Keratinocyte (primary cell): ENCODE results near the gene STK33. TPM values are rescaled to one million over a fixed set of nuclear protein-coding genes. Genes with fewer than 3 reads are reported as not detected.

ENCODE experiments used
- DNase-seq: peaks from one replicate; pipeline ENCODE4 v3.0.0-alpha.2; 2011; ENCODE audit warnings: low read depth, missing footprints, low spot score
- FAIRE-seq: peaks from 2 replicates; lab custom pipeline; 2011; peaks lifted over from hg19 to GRCh38; lab: Jason Lieb, UNC
- H2AFZ ChIP-seq: 2 replicates; pipeline ENCODE4 v1.6.0; 2012; ENCODE audit warnings: low read length, control low read depth, inconsistent platforms; ENCODE audit not compliant: control insufficient read depth
- H3K27ac ChIP-seq: 2 replicates; pipeline ENCODE4 v1.5.1; 2011; ENCODE audit warnings: low read length; ENCODE audit not compliant: control insufficient read depth, insufficient read depth
- H3K27me3 ChIP-seq: 3 replicates; pipeline ENCODE4 v1.6.0; 2011; ENCODE audit warnings: low read length; ENCODE audit not compliant: control insufficient read depth, insufficient read depth; ENCODE audit errors: extremely low read depth
- H3K36me3 ChIP-seq, 2 experiments: 2 replicates in 1 of 2; 3 replicates in 1 of 2; pipeline ENCODE4 v1.5.1; 2011; ENCODE audit warnings: low read length in 2 of 2, mild to moderate bottlenecking in 1 of 2; ENCODE audit not compliant: control insufficient read depth in 2 of 2, insufficient read depth in 2 of 2; ENCODE audit errors: extremely low read depth in 1 of 2
- H3K4me1 ChIP-seq: 3 replicates; pipeline ENCODE4 v1.5.1; 2011; ENCODE audit warnings: low read length; ENCODE audit not compliant: control insufficient read depth, insufficient read depth; ENCODE audit errors: extremely low read depth
- H3K4me2 ChIP-seq: 3 replicates; pipeline ENCODE4 v1.6.0; 2011; ENCODE audit warnings: low read depth, low read length; ENCODE audit not compliant: control insufficient read depth, insufficient read depth; ENCODE audit errors: extremely low read depth
- H3K4me3 ChIP-seq, 3 experiments: fragments of 200-600 bp in 1 of 3; sonication (generic) in 1 of 3; 2 replicates in 2 of 3; 3 replicates in 1 of 3; pipeline ENCODE4 v1.5.1; 2011 to 2016; ENCODE audit warnings: low read length in 3 of 3, mild to moderate bottlenecking in 3 of 3, control low read depth in 2 of 3, inconsistent platforms in 1 of 3, low read depth in 1 of 3, mixed read lengths in 1 of 3, mixed run types in 1 of 3, moderate library complexity in 1 of 3; ENCODE audit not compliant: control insufficient read depth in 2 of 3, insufficient read depth in 2 of 3; ENCODE audit errors: extremely low read depth in 1 of 3
- H3K79me2 ChIP-seq: 2 replicates; pipeline ENCODE4 v1.6.0; 2012; ENCODE audit warnings: low read length; ENCODE audit not compliant: control insufficient read depth, insufficient read depth
- H3K9ac ChIP-seq: 3 replicates; pipeline ENCODE4 v1.6.0; 2011; ENCODE audit warnings: low read length; ENCODE audit not compliant: control insufficient read depth, insufficient read depth; ENCODE audit errors: extremely low read depth
- H3K9me1 ChIP-seq: 3 replicates; pipeline ENCODE4 v1.6.0; 2011; ENCODE audit warnings: low read length; ENCODE audit not compliant: control insufficient read depth, insufficient read depth; ENCODE audit errors: extremely low read depth
- H3K9me3 ChIP-seq: 2 replicates; pipeline ENCODE4 v1.5.1; 2012; ENCODE audit warnings: low read depth, low read length; ENCODE audit not compliant: control insufficient read depth
- H4K20me1 ChIP-seq: 3 replicates; pipeline ENCODE4 v1.6.0; 2011; ENCODE audit warnings: low read length; ENCODE audit not compliant: control insufficient read depth, insufficient read depth; ENCODE audit errors: extremely low read depth
- EZH2 ChIP-seq: IDR thresholded peaks from one replicate; pipeline ENCODE4 v1.6.1; 2012; ENCODE audit warnings: inconsistent platforms, mild to moderate bottlenecking, low read length, moderate library complexity
- dilution Hi-C: fragments of 300-500 bp; cut with MboI; formaldehyde crosslinking; loops from one replicate; pipeline ENCODE4 v1.7.0; 2020; ENCODE audit warnings: low sequenced_read_pairs; ENCODE audit not compliant: extremely low pct_ligation_motif_present
- polyA plus RNA-seq, 5 experiments: library from polyadenylated mRNA; depleted of rRNA in 3 of 5; stranded (reverse) in 3 of 5; stranded (forward) in 1 of 5; unstranded in 1 of 5; fragments of >200 nt; gene quantifications; 1 replicate in 1 of 5; 2 replicates in 3 of 5; 3 replicates in 1 of 5; pipeline versions ENCODE4 v1.2.1 to v1.2.3, GENCODE V29; 2011 to 2012; ENCODE audit warnings: missing spikeins in 2 of 5, low read depth in 1 of 5, low replicate concordance in 1 of 5
- TF ChIP-seq, protein P1 (sequence below), 3 experiments: IDR thresholded peaks in 1 of 3; conservative IDR thresholded peaks in 1 of 3; optimal IDR thresholded peaks in 1 of 3; 2 replicates in 2 of 3; 3 replicates in 1 of 3; pipeline versions ENCODE3 to v1.5.1; 2011; ENCODE audit warnings: low read length in 3 of 3, mild to moderate bottlenecking in 3 of 3, moderate library complexity in 2 of 3, control low read depth in 1 of 3, inconsistent platforms in 1 of 3; ENCODE audit not compliant: insufficient read depth in 2 of 3; ENCODE audit errors: extremely low read depth in 1 of 3

Gene STK33
- polyA plus RNA-seq, 1 donor (not counting 4 experiments of a cell fraction or from before 2014, with no cell fraction given): 0.05 TPM

DNA sequence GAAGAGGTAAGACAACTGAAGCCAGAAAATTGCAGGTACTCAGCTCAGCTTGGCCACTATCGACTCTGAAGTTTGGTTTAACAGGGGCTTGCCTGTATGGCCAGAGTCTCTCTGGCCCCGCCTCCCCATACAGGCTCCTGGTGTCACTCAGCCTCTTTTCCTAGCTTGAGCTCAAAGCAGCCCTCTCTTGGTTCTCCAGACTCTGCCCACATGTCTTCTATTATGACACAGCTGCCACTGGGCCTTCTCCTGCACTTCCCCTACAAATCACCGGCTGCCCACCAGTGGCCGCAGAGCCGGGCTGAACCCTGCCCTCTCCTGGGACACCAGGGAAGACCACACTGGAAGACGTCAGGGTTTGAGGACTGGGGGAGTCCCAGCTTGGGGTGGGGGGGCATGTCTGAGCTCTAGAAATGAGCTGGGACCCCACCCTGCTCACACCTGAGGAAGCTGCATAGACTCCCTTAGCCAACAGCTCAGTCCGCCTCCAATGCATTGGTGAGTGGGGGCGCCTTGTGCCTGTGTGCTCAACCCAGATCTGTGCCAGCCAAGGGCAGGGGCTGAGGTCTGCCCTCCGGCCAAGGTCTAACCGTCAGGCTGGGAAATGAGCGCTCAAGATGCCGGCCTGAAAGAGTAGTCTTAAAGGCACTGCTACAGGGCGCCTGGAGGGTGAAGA is 236.0 kb downstream of the STK33 start:
- no peaks in the 10 kb centered on the region for H3K79me2 ChIP-seq
- TF ChIP-seq EZH2: no peak
- TF ChIP-seq, protein P1, sequence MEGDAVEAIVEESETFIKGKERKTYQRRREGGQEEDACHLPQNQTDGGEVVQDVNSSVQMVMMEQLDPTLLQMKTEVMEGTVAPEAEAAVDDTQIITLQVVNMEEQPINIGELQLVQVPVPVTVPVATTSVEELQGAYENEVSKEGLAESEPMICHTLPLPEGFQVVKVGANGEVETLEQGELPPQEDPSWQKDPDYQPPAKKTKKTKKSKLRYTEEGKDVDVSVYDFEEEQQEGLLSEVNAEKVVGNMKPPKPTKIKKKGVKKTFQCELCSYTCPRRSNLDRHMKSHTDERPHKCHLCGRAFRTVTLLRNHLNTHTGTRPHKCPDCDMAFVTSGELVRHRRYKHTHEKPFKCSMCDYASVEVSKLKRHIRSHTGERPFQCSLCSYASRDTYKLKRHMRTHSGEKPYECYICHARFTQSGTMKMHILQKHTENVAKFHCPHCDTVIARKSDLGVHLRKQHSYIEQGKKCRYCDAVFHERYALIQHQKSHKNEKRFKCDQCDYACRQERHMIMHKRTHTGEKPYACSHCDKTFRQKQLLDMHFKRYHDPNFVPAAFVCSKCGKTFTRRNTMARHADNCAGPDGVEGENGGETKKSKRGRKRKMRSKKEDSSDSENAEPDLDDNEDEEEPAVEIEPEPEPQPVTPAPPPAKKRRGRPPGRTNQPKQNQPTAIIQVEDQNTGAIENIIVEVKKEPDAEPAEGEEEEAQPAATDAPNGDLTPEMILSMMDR (optimal IDR thresholded peaks at IDR 0.05 in 1 of 3, IDR thresholded peaks at IDR 0.05 in 1 of 3, conservative IDR thresholded peaks at IDR 0.05 in 1 of 3; ENCODE audit: extremely low read depth in 1 of 3, insufficient read depth in 2 of 3, low read length in 3 of 3): no peak
- no peak for DNase-seq
- dilution Hi-C loops: no loop called here
- H3K27ac ChIP-seq: no peak overlapping the region
- H4K20me1 ChIP-seq: no peaks in the 10 kb centered on the region
- H3K27me3 ChIP-seq: peaks cover 31% of the 10 kb centered on the region
- no peak overlapping the region for H3K4me2 ChIP-seq
- H2AFZ ChIP-seq: no peak overlapping the region
- FAIRE-seq: no peak
- no peak overlapping the region for H3K4me3 ChIP-seq
- no peak overlapping the region for H3K9ac ChIP-seq
- H3K4me1 ChIP-seq: no peaks in the 10 kb centered on the region
- no peaks in the 10 kb centered on the region for H3K9me1 ChIP-seq
- no peaks in the 10 kb centered on the region for H3K9me3 ChIP-seq
- no peaks in the 10 kb centered on the region for H3K36me3 ChIP-seq

DNA sequence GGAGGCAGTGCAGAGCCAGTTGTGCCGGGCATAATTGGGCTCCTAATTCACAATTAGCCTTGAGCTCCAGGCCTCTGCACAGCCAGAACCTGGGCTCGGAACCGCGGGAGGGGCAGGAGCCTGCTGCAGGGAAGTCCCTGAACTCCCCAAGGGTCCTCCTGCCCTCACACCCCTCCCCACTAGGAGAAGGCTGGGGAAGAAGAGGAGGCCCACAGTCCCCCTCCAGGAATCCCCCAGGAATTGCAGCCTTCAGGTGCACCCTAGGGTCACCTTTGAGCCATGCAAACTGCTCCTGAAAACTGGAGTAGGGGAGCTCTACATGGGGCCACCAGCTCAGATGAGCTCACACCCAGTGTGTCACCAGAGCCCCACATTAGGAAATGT is 236.5 kb downstream of the STK33 start:
- dilution Hi-C loops: no loop called here
- H3K4me1 ChIP-seq: no peaks in the 10 kb centered on the region
- H4K20me1 ChIP-seq: no peaks in the 10 kb centered on the region
- H3K4me2 ChIP-seq: no peak overlapping the region
- DNase-seq: no peak
- FAIRE-seq: no peak
- H3K4me3 ChIP-seq: no peak overlapping the region
- no peak overlapping the region for H3K9ac ChIP-seq
- H3K9me1 ChIP-seq: no peaks in the 10 kb centered on the region
- TF ChIP-seq, protein P1 (optimal IDR thresholded peaks at IDR 0.05 in 1 of 3, IDR thresholded peaks at IDR 0.05 in 1 of 3, conservative IDR thresholded peaks at IDR 0.05 in 1 of 3; ENCODE audit: extremely low read depth in 1 of 3, insufficient read depth in 2 of 3, low read length in 3 of 3): no peak
- no peak for TF ChIP-seq EZH2
- H3K27ac ChIP-seq: no peak overlapping the region
- no peaks in the 10 kb centered on the region for H3K36me3 ChIP-seq
- peaks cover 26% of the 10 kb centered on the region for H3K27me3 ChIP-seq
- no peak overlapping the region for H2AFZ ChIP-seq
- no peaks in the 10 kb centered on the region for H3K79me2 ChIP-seq
- no peaks in the 10 kb centered on the region for H3K9me3 ChIP-seq
